WTC11 (cell line): ENCODE measurements around the gene KLHL7. TPM values are rescaled to one million over a fixed set of nuclear protein-coding genes. Genes with fewer than 3 reads are reported as not detected.

Experiments used
- ATAC-seq: fragments of 200-7000 bp; cut with Tn5 transposase; 2 replicates; pipeline ENCODE4 v1.10.0; 2021; ENCODE audit warnings: mild to moderate bottlenecking, moderate library complexity
- CTCF ChIA-PET: fragments of 300-600 bp; sonication (Branson Sonifier 250); formaldehyde crosslinking; loops from one replicate; lab custom pipeline; 2021; ENCODE audit warnings: antibody characterized with exemption; lab: Charles Lee
- POLR2A ChIA-PET: fragments of 350-600 bp; sonication (Branson Sonifier 250); formaldehyde crosslinking; loops from one replicate; lab custom pipeline; 2021; ENCODE audit warnings: antibody characterized with exemption; lab: Charles Lee
- DNase-seq: peaks from one replicate; pipeline ENCODE4 v3.0.0; 2021; ENCODE audit warnings: low spot score
- H3K27ac Mint-ChIP-seq: 2 replicates; pipeline ENCODE4 v1.8.0; 2021; ENCODE audit warnings: mixed read lengths
- H3K27me3 Mint-ChIP-seq: 2 replicates; pipeline ENCODE4 v1.8.0; 2021; ENCODE audit warnings: low read depth, mild to moderate bottlenecking, moderate library complexity, mixed read lengths
- H3K36me3 Mint-ChIP-seq: 2 replicates; pipeline ENCODE4 v1.8.0; 2021; ENCODE audit warnings: mixed read lengths
- H3K4me1 Mint-ChIP-seq: 2 replicates; pipeline ENCODE4 v1.8.0; 2022; ENCODE audit warnings: mixed read lengths
- H3K4me3 Mint-ChIP-seq: 2 replicates; pipeline ENCODE4 v1.8.0; 2021; ENCODE audit warnings: mild to moderate bottlenecking, moderate library complexity, mixed read lengths
- H3K9me3 Mint-ChIP-seq: 2 replicates; pipeline ENCODE4 v1.8.0; 2021; ENCODE audit warnings: mixed read lengths
- CREB1 ChIP-seq: sonication (generic); formaldehyde crosslinking; IDR thresholded peaks from 2 replicates; pipeline ENCODE4 v1.8.0; 2023; ENCODE audit warnings: mild to moderate bottlenecking, missing genetic modification reagents
- FOXJ3 ChIP-seq: sonication (generic); formaldehyde crosslinking; IDR thresholded peaks from 2 replicates; pipeline ENCODE4 v1.9.0; 2021; ENCODE audit warnings: missing genetic modification reagents, mild to moderate bottlenecking, borderline replicate concordance
- FOXK1 ChIP-seq: sonication (generic); formaldehyde crosslinking; IDR thresholded peaks from 2 replicates; pipeline ENCODE4 v1.8.0; 2022; ENCODE audit warnings: mild to moderate bottlenecking, moderate library complexity, missing genetic modification reagents
- GRHL2 ChIP-seq: fragments of 250-450 bp; sonication (Bioruptor Pico); IDR thresholded peaks from 2 replicates; pipeline ENCODE4 v1.8.0; 2022; ENCODE audit warnings: mild to moderate bottlenecking, moderate library complexity; ENCODE audit not compliant: insufficient replicate concordance, severe bottlenecking
- GTF2I ChIP-seq: fragments of 250-450 bp; sonication (Bioruptor Pico); conservative IDR thresholded peaks from 2 replicates; pipeline ENCODE4 v1.4.0; 2021; ENCODE audit warnings: mild to moderate bottlenecking
- HMGA2 ChIP-seq: fragments of 250-450 bp; sonication (Bioruptor Pico); IDR thresholded peaks from 2 replicates; pipeline ENCODE4 v1.4.0; 2021; ENCODE audit warnings: mild to moderate bottlenecking, moderate library complexity
- NFYB ChIP-seq: sonication (generic); formaldehyde crosslinking; conservative IDR thresholded peaks from 2 replicates; pipeline ENCODE4 v1.8.0; 2022; ENCODE audit warnings: low read depth, missing genetic modification reagents
- SMAD3 ChIP-seq: sonication (generic); formaldehyde crosslinking; IDR thresholded peaks from 2 replicates; pipeline ENCODE4 v1.8.0; 2022; ENCODE audit warnings: missing genetic modification reagents, mild to moderate bottlenecking, borderline replicate concordance
- SMAD4 ChIP-seq: sonication (generic); formaldehyde crosslinking; IDR thresholded peaks from 2 replicates; pipeline ENCODE4 v1.8.0; 2022; ENCODE audit warnings: mild to moderate bottlenecking, missing genetic modification reagents
- TP53 ChIP-seq: sonication (generic); formaldehyde crosslinking; IDR thresholded peaks from 2 replicates; pipeline ENCODE4 v1.8.1; 2023; ENCODE audit warnings: mild to moderate bottlenecking, missing genetic modification reagents
- ZNF232 ChIP-seq: sonication (generic); formaldehyde crosslinking; IDR thresholded peaks from 2 replicates; pipeline ENCODE4 v1.8.0; 2022; ENCODE audit warnings: mild to moderate bottlenecking, missing genetic modification reagents
- total RNA-seq: library from RNA; stranded (reverse); gene quantifications from 3 replicates; pipeline ENCODE4 v1.2.3, GENCODE V29; 2021
- TF ChIP-seq, protein P1 (sequence below): sonication (generic); formaldehyde crosslinking; IDR thresholded peaks from 2 replicates; pipeline ENCODE4 v1.8.0; 2022; ENCODE audit warnings: mild to moderate bottlenecking, missing genetic modification reagents
- TF ChIP-seq, protein P2 (sequence below): sonication (generic); formaldehyde crosslinking; IDR thresholded peaks from 2 replicates; pipeline ENCODE4 v1.8.1; 2023; ENCODE audit warnings: mild to moderate bottlenecking, missing genetic modification reagents, moderate library complexity
- TF ChIP-seq, protein P3 (sequence below): sonication (generic); formaldehyde crosslinking; IDR thresholded peaks from 2 replicates; pipeline ENCODE4 v1.8.0; 2022; ENCODE audit warnings: missing genetic modification reagents
- TF ChIP-seq, protein P4 (sequence below): fragments of 250-450 bp; sonication (Bioruptor Pico); IDR thresholded peaks from 2 replicates; pipeline ENCODE4 v1.9.0; 2021; ENCODE audit warnings: moderate library complexity, mild to moderate bottlenecking, inconsistent platforms, borderline replicate concordance
- TF ChIP-seq, protein P5 (sequence below): fragments of 250-450 bp; sonication (Bioruptor Pico); IDR thresholded peaks from 2 replicates; pipeline ENCODE4 v2.1.2; 2022; ENCODE audit warnings: mild to moderate bottlenecking, moderate library complexity
- TF ChIP-seq, protein P6 (sequence below): sonication (generic); formaldehyde crosslinking; conservative IDR thresholded peaks from 2 replicates; pipeline ENCODE4 v1.8.1; 2022; ENCODE audit warnings: mild to moderate bottlenecking, missing genetic modification reagents
- TF ChIP-seq, protein P7 (sequence below): sonication (generic); formaldehyde crosslinking; IDR thresholded peaks from 2 replicates; pipeline ENCODE4 v1.8.0; 2022; ENCODE audit warnings: mild to moderate bottlenecking, missing genetic modification reagents
- TF ChIP-seq, protein P8 (sequence below): sonication (generic); formaldehyde crosslinking; IDR thresholded peaks from 2 replicates; pipeline ENCODE4 v1.8.1; 2023; ENCODE audit warnings: mild to moderate bottlenecking, missing genetic modification reagents

The KLHL7 gene
- total RNA-seq, 1 experiment from 2014 or later = 82.1 TPM

DNA sequence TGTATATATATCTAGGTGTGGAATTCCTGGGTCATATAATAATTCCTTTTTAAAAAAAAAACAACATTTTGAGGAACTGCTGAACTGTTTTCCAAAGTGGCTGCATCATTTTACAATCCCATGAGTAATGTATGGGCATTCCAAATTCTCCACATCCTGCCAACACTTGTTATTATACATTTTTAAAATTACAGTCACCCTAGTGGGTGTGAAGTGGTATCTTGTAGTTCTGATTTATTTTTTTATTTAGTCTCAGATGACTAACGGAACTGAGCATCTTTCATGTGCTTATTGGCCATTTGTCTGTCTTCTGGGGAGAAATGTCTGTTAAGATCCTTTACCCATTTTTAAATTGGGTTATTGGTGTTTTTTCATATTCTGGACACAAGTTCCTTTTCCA is 12.0 kb upstream of the KLHL7 start:
- TF ChIP-seq, protein P1, sequence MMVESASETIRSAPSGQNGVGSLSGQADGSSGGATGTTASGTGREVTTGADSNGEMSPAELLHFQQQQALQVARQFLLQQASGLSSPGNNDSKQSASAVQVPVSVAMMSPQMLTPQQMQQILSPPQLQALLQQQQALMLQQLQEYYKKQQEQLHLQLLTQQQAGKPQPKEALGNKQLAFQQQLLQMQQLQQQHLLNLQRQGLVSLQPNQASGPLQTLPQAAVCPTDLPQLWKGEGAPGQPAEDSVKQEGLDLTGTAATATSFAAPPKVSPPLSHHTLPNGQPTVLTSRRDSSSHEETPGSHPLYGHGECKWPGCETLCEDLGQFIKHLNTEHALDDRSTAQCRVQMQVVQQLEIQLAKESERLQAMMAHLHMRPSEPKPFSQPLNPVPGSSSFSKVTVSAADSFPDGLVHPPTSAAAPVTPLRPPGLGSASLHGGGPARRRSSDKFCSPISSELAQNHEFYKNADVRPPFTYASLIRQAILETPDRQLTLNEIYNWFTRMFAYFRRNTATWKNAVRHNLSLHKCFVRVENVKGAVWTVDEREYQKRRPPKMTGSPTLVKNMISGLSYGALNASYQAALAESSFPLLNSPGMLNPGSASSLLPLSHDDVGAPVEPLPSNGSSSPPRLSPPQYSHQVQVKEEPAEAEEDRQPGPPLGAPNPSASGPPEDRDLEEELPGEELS = no peak
- TF ChIP-seq, protein P2, sequence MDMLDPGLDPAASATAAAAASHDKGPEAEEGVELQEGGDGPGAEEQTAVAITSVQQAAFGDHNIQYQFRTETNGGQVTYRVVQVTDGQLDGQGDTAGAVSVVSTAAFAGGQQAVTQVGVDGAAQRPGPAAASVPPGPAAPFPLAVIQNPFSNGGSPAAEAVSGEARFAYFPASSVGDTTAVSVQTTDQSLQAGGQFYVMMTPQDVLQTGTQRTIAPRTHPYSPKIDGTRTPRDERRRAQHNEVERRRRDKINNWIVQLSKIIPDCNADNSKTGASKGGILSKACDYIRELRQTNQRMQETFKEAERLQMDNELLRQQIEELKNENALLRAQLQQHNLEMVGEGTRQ (CRISPR knock-in tag) = no peak
- no peak for TF ChIP-seq GRHL2 (CRISPR knock-in tag)
- TF ChIP-seq, protein P3, sequence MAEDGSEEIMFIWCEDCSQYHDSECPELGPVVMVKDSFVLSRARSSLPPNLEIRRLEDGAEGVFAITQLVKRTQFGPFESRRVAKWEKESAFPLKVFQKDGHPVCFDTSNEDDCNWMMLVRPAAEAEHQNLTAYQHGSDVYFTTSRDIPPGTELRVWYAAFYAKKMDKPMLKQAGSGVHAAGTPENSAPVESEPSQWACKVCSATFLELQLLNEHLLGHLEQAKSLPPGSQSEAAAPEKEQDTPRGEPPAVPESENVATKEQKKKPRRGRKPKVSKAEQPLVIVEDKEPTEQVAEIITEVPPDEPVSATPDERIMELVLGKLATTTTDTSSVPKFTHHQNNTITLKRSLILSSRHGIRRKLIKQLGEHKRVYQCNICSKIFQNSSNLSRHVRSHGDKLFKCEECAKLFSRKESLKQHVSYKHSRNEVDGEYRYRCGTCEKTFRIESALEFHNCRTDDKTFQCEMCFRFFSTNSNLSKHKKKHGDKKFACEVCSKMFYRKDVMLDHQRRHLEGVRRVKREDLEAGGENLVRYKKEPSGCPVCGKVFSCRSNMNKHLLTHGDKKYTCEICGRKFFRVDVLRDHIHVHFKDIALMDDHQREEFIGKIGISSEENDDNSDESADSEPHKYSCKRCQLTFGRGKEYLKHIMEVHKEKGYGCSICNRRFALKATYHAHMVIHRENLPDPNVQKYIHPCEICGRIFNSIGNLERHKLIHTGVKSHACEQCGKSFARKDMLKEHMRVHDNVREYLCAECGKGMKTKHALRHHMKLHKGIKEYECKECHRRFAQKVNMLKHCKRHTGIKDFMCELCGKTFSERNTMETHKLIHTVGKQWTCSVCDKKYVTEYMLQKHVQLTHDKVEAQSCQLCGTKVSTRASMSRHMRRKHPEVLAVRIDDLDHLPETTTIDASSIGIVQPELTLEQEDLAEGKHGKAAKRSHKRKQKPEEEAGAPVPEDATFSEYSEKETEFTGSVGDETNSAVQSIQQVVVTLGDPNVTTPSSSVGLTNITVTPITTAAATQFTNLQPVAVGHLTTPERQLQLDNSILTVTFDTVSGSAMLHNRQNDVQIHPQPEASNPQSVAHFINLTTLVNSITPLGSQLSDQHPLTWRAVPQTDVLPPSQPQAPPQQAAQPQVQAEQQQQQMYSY (CRISPR knock-in tag) = no peak
- TF ChIP-seq, all 79 proteins: peak for 0
- no peak for ATAC-seq
- CTCF ChIA-PET = no interaction called here
- Mint-ChIP-seq H3K27ac (no peak overlapping the region), H3K9me3 (peaks cover 3% of the 10 kb centered on the region; the same call in 1 of the 2 replicates), H3K4me3 (no peak overlapping the region), H3K36me3 (no peaks in the 10 kb centered on the region), H3K4me1 (no peaks in the 10 kb centered on the region), H3K27me3 (no peaks in the 10 kb centered on the region; the same call in 1 of the 2 replicates)
- POLR2A ChIA-PET = no interaction called here
- DNase-seq = no peak

DNA sequence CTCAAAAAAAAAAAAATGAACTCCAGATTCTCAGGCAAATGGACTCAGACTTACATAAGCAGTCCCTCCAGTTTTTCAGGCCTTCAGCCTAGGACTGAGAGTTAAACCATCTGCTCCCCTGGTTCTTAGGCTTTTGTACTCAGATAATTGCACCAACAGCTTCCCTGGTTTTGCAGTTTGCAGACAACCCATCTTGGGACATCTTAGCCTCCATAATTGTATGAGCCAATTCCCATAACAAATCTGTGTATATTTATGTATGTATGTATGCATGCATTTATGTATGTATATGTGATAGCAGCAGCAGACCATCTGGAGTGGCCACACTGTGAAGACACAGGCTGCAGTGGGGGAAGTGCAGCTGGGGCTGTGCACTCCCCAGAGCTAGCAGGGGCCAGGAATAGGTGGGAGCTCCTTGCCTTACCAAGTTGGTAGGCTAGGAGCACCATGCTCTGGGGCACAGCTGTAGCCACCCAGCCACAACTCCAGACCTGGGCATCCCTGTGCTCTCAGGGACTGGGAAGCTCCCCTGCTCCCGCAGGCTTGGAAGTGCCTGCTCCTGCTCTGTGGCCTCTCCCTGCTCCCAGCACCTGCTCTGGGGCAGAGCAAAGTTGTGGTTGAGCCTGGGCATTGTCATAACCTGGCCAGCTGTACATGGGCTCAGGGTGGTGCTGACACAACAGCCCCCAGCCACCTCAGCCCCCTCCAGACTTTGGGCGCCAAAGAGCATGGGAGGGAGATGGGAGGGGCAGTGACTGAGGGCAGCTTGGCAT is 8.9 kb upstream of the KLHL7 start:
- Mint-ChIP-seq H3K4me1 (no peaks in the 10 kb centered on the region), H3K27ac (no peak overlapping the region), H3K4me3 (no peak overlapping the region), H3K36me3 (no peaks in the 10 kb centered on the region), H3K9me3 (peaks cover 3% of the 10 kb centered on the region), H3K27me3 (no peaks in the 10 kb centered on the region; the same call in 1 of the 2 replicates)
- POLR2A ChIA-PET = interaction anchor here (1.5 kb wide), 1 partner anchor 9 kb away, joined by 5 read pairs; the partner anchor contains the start of gene KLHL7
- CTCF ChIA-PET = interaction anchor here (0.6 to 6.3 kb wide), 3 partner anchors 10 to 479 kb away, joined by 3 to 30 read pairs (median 6); no protein-coding TSS in a partner anchor
- TF ChIP-seq TP53 (CRISPR knock-in tag) = no peak
- no peak for ATAC-seq
- no peak for DNase-seq

DNA sequence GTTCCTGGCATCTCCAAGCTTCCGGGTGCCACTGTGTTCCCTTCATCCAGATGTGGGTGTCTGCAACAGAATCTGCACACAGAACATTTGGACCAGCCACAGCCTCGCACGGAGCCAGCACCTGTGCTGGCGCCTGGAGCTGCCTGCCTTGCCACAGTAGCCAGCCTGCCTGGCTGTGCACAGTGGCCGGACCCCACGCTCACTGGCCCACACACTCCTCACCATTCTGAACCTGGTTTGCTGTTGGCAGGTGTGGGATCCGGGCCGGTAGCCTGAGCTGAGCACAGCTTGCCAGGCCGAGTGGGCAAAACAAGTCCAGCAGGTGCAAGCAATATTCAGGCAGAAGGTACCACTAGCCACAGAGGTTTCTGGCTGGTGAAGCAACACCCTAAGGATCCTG is 7.6 kb upstream of the KLHL7 start:
- CTCF ChIA-PET = interaction anchor here (0.9 to 6.3 kb wide), 3 partner anchors 8 to 175 kb away, joined by 3 to 30 read pairs (median 6); no protein-coding TSS in a partner anchor
- Mint-ChIP-seq H3K27ac (no peak overlapping the region), H3K36me3 (peaks cover 12% of the 10 kb centered on the region), H3K4me1 (no peaks in the 10 kb centered on the region), H3K4me3 (no peak overlapping the region), H3K9me3 (peaks cover 16% of the 10 kb centered on the region), H3K27me3 (no peaks in the 10 kb centered on the region; the same call in 1 of the 2 replicates)
- ATAC-seq = no peak
- DNase-seq = no peak
- POLR2A ChIA-PET = no interaction called here
- TF ChIP-seq, protein P4, sequence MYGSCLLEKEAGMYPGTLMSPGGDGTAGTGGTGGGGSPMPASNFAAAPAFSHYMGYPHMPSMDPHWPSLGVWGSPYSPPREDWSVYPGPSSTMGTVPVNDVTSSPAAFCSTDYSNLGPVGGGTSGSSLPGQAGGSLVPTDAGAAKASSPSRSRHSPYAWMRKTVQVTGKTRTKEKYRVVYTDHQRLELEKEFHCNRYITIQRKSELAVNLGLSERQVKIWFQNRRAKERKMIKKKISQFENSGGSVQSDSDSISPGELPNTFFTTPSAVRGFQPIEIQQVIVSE (CRISPR knock-in tag) = no peak
- TF ChIP-seq, protein P5, sequence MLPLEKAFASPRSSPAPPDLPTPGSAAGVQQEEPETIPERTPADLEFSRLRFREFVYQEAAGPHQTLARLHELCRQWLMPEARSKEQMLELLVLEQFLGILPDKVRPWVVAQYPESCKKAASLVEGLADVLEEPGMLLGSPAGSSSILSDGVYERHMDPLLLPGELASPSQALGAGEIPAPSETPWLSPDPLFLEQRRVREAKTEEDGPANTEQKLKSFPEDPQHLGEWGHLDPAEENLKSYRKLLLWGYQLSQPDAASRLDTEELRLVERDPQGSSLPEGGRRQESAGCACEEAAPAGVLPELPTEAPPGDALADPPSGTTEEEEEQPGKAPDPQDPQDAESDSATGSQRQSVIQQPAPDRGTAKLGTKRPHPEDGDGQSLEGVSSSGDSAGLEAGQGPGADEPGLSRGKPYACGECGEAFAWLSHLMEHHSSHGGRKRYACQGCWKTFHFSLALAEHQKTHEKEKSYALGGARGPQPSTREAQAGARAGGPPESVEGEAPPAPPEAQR = no peak
- TF ChIP-seq CREB1 (CRISPR knock-in tag) (no peak), ZNF232 (CRISPR knock-in tag) (no peak), HMGA2 (no peak), SMAD3 (CRISPR knock-in tag) (no peak), SMAD4 (no peak), NFYB (CRISPR knock-in tag) (no peak), FOXJ3 (CRISPR knock-in tag) (no peak), GTF2I (CRISPR knock-in tag) (no peak), FOXK1 (no peak)
- TF ChIP-seq, protein P6, sequence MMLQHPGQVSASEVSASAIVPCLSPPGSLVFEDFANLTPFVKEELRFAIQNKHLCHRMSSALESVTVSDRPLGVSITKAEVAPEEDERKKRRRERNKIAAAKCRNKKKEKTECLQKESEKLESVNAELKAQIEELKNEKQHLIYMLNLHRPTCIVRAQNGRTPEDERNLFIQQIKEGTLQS (CRISPR knock-in tag) = no peak
- TF ChIP-seq, protein P7, sequence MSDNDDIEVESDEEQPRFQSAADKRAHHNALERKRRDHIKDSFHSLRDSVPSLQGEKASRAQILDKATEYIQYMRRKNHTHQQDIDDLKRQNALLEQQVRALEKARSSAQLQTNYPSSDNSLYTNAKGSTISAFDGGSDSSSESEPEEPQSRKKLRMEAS (CRISPR knock-in tag) = no peak
- TF ChIP-seq, protein P8, sequence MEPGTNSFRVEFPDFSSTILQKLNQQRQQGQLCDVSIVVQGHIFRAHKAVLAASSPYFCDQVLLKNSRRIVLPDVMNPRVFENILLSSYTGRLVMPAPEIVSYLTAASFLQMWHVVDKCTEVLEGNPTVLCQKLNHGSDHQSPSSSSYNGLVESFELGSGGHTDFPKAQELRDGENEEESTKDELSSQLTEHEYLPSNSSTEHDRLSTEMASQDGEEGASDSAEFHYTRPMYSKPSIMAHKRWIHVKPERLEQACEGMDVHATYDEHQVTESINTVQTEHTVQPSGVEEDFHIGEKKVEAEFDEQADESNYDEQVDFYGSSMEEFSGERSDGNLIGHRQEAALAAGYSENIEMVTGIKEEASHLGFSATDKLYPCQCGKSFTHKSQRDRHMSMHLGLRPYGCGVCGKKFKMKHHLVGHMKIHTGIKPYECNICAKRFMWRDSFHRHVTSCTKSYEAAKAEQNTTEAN (CRISPR knock-in tag) = no peak
